Hypothalamus (tissue), 51 donors: ENCODE measurements around the gene RNGTT.
"Not testable (repeated sequence)": the region's sequence is repeated elsewhere in the genome, so short reads cannot be mapped to it uniquely, and the experiment has no call there.

Experiments used
- DNase-seq, 51 donors: peaks; one replicate each; lab custom pipeline; 2025; lab: John Stamatoyannopoulos, UW

The RNGTT gene

GRCh38 chr6:88914895-88915598 lies 48.4 kb downstream of the RNGTT start:
- no peak for DNase-seq

- no peak for DNase-seq
Observed at GRCh38 chr6:88914180-88914579, 49.2 kb downstream of the RNGTT start.

- no peak for DNase-seq
Observed at GRCh38 chr6:88913471-88913870, 49.9 kb downstream of the RNGTT start.

GRCh38 chr6:88910922-88911778 lies 52.3 kb downstream of the RNGTT start:
- DNase-seq, result no peak

- DNase-seq, result peak in 3 of 51 donors; percentile 2 to 4 (median 3)
Observed at GRCh38 chr6:88908598-88909548, 54.5 kb downstream of the RNGTT start.

GRCh38 chr6:88907148-88907547 lies 56.3 kb downstream of the RNGTT start:
- not testable (repeated sequence) for DNase-seq

- no peak for DNase-seq
Observed at GRCh38 chr6:88899569-88900316, 63.7 kb downstream of the RNGTT start.

GRCh38 chr6:88895911-88896310 lies 67.5 kb downstream of the RNGTT start:
- no peak for DNase-seq

- DNase-seq, result no peak
Observed at GRCh38 chr6:88890860-88891845, 72.3 kb downstream of the RNGTT start.

GRCh38 chr6:88890394-88890793 lies 73.0 kb downstream of the RNGTT start:
- no peak for DNase-seq

- no peak for DNase-seq
Observed at GRCh38 chr6:88884361-88884760, 79.1 kb downstream of the RNGTT start.

- DNase-seq, result no peak
Observed at GRCh38 chr6:88882536-88882935, 80.9 kb downstream of the RNGTT start.

- no peak for DNase-seq
Observed at GRCh38 chr6:88881451-88881850, 82.0 kb downstream of the RNGTT start.

- no peak for DNase-seq
Observed at GRCh38 chr6:88880021-88880420, 83.4 kb downstream of the RNGTT start.

- no peak for DNase-seq
Observed at GRCh38 chr6:88877893-88878292, 85.5 kb downstream of the RNGTT start.

GRCh38 chr6:88872962-88873361 lies 90.5 kb downstream of the RNGTT start:
- DNase-seq, result no peak

GRCh38 chr6:88871498-88871897 lies 91.9 kb downstream of the RNGTT start:
- no peak for DNase-seq

- peak in 9 of 51 donors; percentile 1 to 36 (median 6) for DNase-seq
Observed at GRCh38 chr6:88870717-88871330, 92.6 kb downstream of the RNGTT start.
